ENCODE measurements around the gene RNF2.
"Not testable (repeated sequence)": the region's sequence is repeated elsewhere in the genome, so short reads cannot be mapped to it uniquely, and the experiment has no call there.

DNA sequence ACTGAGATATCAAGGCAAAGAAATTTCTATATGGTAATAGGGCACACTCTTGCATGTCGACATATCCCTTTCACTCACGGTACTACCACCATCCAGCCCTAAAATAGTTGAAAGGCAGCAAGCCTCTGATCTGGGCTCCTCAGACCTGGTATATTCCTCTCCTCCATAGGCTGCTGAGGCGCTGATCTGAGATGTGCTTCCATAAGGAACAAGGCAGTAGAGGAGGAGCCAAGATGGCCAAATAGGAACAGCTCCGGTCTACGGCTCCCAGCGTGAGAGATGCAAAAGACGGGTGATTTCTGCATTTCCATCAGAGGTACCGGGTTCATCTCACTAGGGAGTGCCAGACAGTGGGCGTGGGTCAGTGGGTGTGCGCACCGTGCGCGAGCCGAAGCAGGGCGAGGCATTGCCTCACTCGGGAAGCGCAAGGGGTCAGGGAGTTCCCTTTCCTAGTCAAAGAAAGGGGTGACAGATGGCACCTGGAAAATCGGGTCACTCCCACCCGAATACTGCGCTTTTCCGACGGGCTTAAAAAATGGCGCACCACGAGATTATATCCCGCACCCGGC lies 44.0 kb upstream of the RNF2 start:
- TF ChIP-seq, protein P1, sequence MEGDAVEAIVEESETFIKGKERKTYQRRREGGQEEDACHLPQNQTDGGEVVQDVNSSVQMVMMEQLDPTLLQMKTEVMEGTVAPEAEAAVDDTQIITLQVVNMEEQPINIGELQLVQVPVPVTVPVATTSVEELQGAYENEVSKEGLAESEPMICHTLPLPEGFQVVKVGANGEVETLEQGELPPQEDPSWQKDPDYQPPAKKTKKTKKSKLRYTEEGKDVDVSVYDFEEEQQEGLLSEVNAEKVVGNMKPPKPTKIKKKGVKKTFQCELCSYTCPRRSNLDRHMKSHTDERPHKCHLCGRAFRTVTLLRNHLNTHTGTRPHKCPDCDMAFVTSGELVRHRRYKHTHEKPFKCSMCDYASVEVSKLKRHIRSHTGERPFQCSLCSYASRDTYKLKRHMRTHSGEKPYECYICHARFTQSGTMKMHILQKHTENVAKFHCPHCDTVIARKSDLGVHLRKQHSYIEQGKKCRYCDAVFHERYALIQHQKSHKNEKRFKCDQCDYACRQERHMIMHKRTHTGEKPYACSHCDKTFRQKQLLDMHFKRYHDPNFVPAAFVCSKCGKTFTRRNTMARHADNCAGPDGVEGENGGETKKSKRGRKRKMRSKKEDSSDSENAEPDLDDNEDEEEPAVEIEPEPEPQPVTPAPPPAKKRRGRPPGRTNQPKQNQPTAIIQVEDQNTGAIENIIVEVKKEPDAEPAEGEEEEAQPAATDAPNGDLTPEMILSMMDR (IDR thresholded peaks at IDR 0.05; ENCODE audit: insufficient read depth, low read length), result not testable (repeated sequence)
- TF ChIP-seq, protein P2, sequence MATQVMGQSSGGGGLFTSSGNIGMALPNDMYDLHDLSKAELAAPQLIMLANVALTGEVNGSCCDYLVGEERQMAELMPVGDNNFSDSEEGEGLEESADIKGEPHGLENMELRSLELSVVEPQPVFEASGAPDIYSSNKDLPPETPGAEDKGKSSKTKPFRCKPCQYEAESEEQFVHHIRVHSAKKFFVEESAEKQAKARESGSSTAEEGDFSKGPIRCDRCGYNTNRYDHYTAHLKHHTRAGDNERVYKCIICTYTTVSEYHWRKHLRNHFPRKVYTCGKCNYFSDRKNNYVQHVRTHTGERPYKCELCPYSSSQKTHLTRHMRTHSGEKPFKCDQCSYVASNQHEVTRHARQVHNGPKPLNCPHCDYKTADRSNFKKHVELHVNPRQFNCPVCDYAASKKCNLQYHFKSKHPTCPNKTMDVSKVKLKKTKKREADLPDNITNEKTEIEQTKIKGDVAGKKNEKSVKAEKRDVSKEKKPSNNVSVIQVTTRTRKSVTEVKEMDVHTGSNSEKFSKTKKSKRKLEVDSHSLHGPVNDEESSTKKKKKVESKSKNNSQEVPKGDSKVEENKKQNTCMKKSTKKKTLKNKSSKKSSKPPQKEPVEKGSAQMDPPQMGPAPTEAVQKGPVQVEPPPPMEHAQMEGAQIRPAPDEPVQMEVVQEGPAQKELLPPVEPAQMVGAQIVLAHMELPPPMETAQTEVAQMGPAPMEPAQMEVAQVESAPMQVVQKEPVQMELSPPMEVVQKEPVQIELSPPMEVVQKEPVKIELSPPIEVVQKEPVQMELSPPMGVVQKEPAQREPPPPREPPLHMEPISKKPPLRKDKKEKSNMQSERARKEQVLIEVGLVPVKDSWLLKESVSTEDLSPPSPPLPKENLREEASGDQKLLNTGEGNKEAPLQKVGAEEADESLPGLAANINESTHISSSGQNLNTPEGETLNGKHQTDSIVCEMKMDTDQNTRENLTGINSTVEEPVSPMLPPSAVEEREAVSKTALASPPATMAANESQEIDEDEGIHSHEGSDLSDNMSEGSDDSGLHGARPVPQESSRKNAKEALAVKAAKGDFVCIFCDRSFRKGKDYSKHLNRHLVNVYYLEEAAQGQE (IDR thresholded peaks at IDR 0.05; ENCODE audit: insufficient replicate concordance, low read depth), result not testable (repeated sequence)
- not testable (repeated sequence) for TF ChIP-seq POLR2AphosphoS5, GABPA (IDR thresholded peaks at IDR 0.05; ENCODE audit: low read depth)
